Glomerular endothelial cell (primary cell): Measurements from ENCODE around the gene ELP1. TPM values are rescaled to one million over a fixed set of nuclear protein-coding genes. Genes with fewer than 3 reads are reported as not detected.
"Not testable (repeated sequence)": the region's sequence is repeated elsewhere in the genome, so short reads cannot be mapped to it uniquely, and the experiment has no call there.

Experiments used
- DNase-seq: peaks from one replicate; pipeline ENCODE4 v3.0.0-alpha.2; 2011; ENCODE audit warnings: low read depth, low spot score; ENCODE audit errors: extremely low read depth
- total RNA-seq: library from RNA; depleted of rRNA; stranded (reverse); fragments of >200 nt; gene quantifications from 2 replicates; pipeline ENCODE4 v1.2.3, GENCODE V29; 2015

Gene ELP1
- total RNA-seq, 1 donor from 2014 or later, result 18.2 TPM

DNA sequence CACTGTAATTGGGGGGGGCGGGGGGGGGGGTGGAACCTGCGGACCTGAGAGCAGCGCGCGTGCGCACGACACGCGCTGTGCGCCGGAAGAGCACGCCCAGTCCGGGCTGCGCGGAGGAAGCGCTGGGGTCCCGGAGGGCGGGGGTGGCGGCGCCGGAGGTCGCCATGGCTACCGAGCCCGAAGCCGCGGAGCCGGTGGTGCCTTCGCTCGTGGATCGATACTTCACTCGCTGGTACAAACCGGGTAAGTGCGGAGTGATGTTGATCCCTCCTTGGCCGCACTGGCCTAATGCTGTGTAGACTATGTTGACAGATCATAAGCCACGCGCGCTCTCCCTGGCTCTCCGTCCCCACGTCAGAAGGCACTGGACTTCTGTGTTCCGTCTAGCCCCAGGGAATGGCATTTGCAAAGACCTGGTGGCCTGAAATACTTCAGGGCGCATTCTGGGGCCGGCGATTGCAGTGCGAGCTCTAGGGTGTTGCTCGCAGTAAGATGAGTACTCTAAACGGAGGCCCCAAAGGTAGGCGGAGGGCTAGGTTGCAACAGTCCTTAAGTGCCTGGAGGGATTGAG is 484 bp upstream of the ELP1 start, which contains the start of gene ABITRAM:
ABITRAM (plus strand) TSS at position 78 of the 571 bp plus-strand sequence; CDS start at position 165, 87 bp downstream.
- DNase-seq, result no peak

DNA sequence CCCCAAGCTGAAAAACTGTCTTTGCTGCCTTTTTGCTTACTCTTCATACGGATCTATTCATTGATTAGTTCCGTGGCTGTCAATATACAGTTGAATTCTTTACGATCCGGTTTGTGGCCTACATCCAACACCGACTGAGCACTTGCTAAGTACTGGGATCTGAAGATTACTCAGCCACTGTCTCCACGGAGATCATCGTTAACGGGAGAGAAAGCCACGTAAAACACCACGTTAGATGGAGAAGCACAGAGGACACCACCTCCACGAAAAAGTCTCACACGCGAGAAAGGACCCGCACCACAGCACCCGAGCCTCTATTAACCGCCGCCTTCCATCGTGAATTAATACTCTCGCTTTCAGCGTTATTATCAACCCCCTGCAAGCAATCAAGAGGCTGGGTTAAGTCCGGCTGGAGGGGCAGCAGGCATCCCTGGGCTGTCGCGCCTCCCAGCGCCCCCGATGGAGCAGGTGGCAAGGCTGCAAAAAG is 650 bp downstream of the ELP1 start:
- DNase-seq, result no peak

DNA sequence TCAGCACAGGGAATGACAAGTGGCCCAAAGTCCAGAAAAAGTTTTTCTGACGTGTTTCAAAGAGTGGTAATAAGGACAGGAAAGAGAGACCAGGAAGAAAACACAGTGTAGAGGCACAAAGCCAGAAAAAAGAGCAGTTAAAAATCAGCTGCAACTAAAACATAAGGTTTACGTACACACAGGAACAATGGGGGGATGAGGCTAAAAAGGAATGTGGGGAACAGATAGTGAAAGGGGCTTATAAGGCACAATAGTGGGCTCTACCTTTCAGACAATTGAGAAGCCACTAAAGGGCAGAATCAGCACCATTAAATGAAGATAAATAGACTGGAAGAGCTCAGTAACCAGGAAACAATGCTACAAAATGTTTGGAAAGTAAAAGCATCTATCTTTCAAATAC is 5.5 kb downstream of the ELP1 start:
- DNase-seq, result no peak

DNA sequence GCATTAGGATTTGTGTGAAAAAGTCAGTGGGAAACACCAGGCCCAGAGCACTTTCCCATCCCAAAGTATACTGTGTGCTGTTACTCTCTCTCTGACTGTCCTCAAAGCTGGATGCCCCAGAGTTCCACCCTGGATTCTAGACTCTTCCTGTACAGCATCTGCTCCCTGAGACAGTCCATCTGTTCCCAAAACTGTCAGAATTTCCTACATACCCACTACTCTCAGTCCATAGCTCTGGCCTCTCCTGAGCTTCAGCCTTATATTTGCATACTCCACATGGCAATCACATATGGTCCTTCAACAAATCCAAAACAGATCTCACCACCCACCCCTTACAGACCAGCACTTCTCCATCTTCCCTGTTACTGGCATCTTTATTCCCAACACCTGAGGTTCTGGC is 9.5 kb downstream of the ELP1 start:
- DNase-seq, result no peak

DNA sequence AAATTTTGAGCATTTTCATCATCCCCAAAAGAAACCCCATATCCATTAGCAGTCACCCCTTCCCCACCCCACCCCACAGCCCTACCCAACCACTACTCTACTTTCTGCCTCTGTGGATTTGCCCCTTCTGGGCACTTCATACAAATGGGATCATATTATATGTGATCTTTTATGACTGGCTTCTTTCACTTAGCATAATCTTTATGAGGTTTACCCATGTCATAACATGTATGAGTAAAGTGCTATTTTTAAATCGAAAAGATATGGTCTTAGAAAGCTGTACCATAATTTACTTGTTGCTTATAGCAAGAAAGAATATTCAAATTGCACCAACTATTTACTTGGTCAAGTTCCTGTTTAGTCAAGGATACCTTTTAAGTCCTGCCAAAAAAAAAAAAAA is 12.7 kb downstream of the ELP1 start:
- DNase-seq, result no peak

DNA sequence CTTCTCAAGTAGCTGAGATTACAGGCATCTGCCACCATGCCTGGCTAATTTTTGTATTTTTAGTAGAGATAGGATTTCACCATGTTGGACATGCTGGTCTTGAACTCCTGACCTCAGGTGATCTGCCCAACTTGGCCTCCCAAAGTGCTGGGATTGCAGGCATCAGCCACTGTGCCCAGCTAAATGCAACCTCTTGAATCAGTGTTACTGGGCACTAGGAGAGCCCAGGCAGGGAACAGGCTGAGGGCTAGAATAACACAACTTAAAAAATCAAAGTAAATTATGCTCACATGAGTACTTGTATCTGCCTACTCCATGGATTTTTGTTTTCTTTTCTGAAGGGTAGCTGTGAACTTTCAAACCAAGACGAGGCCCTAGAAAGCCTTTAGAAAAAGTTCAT is 13.5 kb downstream of the ELP1 start:
- DNase-seq, result not testable (repeated sequence)

DNA sequence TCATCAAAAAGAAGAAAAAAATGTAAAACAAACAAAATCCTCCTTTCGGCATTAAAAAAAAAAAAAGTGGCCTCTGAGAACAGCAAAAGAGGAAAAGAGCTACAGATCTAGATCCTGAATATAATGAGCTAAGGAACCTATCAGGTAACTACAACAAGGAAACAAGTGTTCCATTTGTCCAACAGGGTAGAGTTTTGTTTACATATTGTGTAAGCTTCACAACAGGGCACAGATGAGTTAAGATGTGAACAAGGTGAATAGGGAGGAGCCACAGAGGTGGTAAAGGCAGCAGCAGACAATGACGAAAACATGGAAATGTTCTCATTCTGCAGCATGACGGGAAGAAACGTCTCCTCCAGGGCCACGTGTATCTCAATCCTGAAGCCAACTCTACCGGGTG is 14.4 kb downstream of the ELP1 start:
- no peak for DNase-seq

DNA sequence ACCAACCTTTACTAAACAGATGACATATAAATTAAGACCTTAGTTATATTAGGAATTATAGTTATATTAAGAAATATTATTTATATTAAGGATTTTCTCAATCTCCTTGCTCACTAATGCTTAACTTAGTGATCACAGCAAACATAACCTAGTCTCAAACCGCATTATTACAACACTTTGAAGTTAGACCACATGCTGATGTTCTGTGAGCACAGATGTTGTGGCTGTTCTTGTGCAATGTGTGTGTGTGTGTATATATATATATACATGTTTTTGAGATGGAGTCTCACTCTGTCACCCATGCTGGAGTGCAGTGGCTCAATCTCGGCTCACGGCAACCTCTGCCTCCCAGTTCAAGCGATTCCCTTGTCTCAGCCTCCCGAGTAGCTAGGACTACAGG is 20.5 kb downstream of the ELP1 start:
- DNase-seq, result no peak

DNA sequence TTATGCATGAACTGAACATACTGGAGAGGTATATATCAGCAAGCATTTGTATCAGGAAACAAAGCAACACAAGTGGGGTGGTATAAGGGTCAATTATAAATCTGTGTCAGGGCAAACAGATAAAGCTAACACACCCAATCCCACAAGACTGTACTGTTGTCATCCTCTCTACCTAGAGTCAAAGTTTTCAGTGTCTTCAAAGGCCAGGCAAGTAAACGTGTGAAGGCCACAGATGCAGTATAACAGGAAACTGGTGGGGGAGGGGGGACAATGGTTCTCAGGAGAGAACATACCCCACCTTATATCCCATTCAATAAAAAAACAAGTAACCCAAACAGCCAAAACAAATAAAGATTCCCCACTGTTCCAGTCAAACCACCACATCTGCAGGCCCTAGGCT is 22.1 kb downstream of the ELP1 start:
- DNase-seq, result no peak

DNA sequence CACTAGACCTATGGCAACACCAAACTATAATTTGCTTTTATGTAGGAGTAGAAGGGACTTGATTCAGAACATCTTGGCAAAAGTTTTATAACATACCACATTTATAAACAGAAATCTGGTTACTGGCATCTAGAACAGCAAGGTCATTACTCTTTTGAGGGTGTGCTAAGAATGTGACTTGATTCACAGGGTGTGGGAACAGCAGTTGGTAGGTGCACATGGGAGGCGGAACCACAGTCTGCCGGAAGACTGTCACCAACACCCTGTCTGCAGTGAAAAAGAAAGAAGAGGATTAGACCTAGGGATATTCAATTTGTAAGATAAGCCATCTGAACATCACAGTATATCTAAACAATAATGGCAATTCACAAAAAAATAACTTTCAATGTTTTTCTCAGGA is 23.0 kb downstream of the ELP1 start:
- DNase-seq, result no peak

DNA sequence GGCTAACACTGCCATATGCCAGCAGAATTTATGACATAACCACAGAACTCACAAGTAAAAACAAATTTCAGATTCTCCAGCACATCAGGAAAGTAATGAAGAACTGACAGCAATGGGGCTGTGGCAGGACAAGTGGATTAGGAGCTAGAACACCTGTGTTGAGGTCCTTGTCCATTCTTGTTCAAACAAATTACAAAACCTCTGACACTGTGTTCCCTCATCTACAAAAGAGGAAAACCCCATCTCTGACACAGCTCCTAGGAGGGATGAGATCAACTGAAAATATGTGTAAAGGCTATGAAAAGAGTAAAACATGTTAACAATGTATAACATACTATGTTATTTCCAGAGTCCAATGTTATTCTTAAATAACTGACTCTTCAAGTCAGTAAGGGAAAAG is 23.5 kb downstream of the ELP1 start:
- DNase-seq, result no peak

DNA sequence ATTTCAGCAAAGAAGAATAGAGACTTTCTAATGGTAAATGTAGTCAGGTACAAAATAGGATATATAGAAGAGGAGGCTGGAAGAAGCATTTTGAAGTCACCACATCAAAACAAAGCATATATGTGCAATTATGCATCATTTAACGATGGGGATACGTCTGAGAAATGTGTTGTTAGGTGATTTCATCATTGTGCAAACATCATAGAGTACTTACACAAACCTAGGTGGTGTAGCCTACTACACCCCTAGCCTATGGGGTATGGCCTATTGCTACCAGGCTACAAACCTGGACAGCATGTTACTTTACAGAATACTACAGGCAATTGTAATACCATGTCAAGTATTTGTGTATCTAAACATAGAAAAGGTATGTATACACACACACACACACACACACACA is 28.4 kb downstream of the ELP1 start:
- DNase-seq, result no peak

DNA sequence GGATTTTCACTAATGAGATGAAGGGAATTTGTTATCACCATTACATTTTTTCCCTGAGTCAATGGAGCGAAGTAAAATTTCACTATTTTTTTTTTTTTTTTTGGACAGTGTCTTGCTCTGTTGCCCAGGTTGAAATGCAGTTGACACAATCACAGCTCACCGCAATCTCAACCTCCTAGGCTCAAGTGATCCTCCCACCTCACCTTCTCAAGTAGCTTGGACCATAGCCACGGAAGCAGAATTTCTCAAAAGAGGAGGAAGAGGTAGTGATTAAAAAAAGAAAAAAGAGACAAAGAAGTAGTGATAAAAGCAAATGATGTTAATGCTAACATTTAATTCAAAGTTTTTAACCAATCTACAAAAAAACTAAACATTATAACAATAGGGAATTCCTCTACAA is 29.8 kb downstream of the ELP1 start:
- DNase-seq, result no peak

DNA sequence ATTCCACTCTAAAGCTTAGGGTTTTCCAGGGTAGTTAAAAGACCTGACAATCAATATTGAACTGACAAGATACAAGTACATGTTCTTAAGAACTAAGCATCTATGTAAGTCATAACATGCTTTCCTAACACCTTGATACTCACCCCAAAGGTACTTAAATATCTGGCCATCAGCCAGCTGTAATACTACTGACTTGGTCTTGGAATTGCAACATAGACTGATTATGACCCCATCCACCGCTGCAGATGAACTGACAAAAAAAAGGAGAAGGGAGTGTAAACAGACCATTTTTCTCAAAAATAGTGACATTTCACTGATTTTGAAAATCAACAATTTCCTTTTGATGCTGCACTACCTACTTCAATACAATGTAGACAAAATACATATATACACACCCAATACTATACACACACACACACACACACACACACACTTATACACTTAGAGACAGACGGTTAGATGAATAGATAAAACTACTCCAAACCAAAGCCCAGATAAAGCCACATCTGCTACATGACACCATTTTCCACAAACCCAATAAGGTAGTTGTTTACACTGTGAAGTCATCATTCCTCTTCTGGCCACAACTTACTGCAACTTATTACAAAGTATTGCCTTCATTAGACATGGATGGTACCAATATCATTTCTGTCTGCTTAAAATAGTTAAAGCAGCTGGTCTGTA is 30.4 kb downstream of the ELP1 start:
- no peak for DNase-seq

DNA sequence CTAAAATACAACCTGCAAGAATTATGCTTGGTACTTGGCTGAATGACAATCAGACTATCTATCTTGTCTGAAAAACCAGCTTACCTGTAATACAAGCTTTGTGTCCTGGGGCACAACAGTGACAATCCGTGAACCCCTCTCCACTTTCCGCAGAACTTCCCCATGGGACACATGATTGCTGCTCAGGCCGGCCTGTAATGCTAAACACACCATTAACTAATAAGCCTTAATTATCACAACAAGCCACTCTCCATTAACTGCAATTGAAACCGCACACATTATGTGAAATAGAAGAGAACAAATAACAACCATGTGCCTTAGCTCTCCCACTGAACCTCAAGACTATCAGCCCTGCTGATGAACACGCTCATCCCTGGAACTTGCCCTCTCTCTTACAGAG is 33.7 kb downstream of the ELP1 start:
- DNase-seq, result no peak

DNA sequence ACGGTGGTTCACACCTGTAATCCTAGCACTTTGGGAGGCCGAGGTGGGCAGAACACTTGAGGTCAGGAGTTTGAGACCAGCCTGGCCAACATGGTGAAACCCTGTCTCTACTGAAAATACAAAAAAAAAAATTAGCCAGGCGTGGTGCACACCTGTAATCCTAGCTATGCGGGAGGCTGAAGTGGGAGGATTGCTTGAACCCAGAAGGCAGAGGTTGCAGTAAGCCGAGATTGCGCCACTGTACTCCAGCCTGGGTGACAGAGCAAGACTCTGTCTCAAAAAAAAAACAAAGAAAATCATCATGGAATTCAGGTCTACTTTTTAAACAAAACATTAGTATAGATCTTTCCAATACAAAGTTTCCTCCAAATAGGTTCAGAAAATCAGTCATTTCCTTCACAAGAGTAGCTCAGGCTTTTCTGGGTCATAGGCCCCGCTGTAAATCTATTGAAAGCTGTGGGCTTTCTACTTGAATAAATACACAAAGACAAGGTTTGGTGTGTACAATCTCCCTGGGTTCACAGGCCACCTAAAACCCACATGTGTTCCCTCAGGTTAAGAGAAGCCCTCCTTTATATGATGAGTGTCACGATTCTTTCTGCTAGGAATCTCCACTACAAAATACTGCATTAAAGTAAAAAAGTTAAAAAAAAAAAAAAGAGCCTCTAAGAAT is 34.8 kb downstream of the ELP1 start:
- DNase-seq, result not testable (repeated sequence)

DNA sequence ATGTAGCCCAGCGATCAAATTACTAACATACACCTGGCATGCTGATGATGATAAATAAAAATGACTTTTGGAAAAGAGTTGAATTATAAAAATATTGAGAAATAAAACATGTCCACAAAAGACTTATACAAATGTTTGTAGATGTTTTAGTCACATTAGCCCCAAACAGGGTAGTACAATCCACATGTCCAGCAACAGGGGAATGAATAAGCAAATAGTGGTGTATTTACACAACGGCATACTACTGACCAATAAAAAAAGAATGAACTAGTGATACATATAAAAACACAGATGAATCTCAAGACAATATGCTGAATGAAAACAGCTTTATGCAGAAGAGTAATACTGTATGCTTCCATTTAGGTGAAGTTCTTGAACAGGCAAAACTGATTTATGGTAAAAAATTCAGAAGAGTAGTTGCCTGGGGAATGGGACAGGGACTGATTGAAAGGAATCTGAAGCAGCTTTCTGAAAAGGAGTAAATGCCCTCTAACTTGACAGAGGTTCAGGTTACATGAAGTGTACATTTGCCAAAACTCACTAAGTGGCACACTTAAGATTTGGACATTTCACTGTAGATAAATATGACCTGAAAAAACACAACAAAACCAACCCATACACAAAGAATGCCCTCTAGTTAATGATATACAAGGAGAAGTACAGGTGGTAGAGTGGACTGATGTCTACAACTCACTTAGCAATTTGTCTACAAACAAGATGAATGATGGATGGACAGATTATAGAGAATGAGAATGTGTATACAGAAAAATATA is 36.4 kb downstream of the ELP1 start:
- DNase-seq, result no peak

DNA sequence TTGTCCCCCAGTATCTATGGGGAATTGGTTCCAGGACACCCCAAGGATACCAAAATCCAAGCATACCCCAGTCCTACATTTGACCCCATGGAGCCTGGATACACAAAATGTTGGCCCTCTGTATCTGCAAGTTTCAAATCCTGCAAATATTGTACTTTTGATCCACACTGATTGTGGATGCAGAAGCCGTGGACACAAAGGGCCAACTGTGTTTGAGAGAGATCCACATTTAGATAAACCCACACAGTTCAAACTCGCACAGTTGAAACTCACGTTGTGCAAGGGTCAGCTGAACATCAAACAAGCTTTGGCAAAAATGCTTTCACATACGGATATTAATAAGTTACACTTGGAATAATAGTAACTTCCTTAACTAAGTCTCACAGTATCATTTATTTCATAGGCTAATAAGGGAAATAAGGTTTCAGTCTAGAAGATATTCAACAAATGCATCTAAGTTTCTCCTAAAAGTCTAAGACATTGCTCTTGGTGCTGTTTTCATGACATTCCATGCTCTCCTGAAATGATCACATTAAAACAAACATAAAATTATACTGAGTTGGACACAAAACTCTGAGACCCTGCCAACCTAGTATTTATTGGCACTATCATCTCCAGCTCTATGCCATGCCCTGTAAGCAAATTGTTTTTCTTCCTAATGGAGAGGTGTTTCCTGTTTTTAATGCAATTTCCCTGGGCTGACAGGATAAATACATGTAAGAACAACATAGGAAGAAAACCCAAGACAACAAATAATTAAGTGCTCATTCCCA is 39.5 kb downstream of the ELP1 start:
- no peak for DNase-seq

DNA sequence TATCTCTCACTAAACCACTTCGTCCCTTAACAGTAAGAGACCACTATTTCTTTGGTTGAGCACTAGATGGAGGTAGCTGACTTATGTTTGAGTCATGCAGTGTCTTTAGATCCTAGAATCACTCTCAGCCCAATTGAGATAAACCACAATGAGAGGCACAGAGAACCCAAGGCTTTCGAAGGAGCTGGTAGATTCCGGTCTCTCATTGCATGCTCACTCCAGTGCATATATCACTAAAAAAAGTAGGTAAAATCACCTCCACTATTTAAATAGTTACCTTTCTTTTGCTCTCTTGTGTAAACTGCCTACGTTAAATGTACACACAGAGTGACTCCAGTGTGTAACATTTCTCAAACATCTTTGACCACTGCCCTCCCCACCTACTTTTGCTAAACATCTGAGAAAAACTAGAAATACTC is 44.3 kb downstream of the ELP1 start:
- no peak for DNase-seq

DNA sequence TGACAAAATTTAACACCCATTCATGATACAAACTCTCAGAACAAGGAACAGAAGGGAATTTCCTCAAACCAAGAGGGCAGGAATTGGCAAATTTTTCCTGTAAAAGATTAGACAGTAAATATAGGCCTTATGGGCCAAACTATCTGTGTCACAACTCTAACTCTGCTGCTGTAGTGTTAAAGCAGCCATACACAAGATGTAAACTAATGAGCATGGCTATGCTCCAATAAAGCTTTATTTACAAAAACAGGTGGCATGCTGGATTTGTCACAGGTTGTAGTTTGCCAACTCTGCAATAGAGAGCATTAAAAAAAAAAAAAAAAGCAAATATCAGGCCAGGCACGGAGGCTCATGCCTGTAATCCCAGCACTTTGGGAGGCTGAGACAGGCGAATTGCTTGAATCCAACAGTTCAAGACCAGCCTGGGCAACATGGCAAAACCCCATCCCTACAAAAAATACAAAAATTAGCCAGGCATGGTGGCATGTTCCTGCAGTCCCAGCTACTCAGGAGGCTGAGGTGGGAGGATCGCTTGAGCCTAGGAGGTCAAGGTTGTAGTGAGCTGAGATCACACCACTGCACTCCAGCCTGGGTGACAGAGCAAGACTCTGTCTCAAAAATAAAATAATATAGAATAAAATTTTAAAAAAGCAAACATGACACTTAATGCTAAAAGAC is 47.2 kb downstream of the ELP1 start:
- DNase-seq, result not testable (repeated sequence)
